GM18526 (cell line): ENCODE measurements around the gene CPHXL.

Experiments
- POLR2A ChIP-seq: IDR thresholded peaks from 3 replicates; pipeline ENCODE4 v1.6.1; 2011; ENCODE audit not compliant: insufficient read length; ENCODE audit errors: extremely low read depth

Gene CPHXL

DNA sequence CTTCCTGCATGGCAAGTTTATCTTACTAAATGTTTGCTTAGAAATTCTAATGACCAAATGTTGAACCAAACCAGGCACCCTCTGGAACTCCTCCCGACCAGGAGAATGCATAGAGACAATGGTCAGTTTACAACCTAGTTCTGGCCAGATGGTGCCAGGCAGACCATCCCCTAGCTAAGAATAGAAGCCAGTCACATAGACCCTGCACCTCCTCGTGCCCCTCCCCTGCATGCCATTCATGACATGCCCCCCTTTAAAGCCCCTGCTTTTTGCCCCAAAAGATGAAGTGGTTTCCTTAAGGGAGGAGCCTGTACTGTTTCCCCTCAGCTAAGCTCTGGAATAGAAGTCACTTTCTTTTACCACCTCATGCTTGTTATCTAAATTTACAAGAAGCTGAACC lies 6.6 kb upstream of the CPHXL start:
- no peak for TF ChIP-seq POLR2A

DNA sequence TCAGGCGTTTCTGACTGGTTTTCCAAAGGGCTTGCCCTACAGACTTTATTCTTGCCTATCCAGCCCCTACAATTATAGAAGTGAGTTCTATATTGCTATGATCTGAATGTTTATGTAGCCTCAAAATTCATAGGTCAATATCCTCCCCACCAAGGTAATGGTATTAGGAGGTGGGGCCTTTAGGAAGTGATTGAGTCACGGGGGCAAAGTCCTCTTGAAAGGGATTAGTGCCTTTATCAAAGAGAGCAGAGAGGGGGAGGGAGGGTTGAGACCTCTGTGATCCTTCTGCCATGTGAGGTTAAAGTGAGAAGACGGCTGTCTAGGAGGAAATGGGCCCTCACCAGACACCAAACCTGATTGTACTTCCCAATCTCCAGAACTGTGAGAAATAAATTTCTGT lies 931 bp upstream of the CPHXL start:
- TF ChIP-seq POLR2A: no peak

DNA sequence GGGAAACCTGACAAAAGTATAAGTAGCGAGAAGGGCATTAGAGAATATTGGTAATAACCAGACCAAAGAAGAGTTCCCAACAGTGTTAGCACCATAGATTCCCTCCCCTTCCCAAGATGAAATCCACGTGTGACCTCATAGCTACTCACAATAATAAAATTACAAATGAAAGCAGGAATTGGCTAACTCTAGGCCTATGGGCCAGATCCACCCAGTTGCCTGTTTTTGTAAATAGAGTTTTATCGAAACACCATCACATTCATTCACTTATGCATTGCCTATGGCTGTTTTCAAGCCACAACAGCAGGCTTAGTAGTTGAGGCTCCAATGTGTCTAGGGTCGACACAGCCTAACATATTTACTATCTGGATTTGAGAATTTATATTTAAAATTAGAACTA lies 7.8 kb downstream of the CPHXL start:
- TF ChIP-seq POLR2A: no peak

DNA sequence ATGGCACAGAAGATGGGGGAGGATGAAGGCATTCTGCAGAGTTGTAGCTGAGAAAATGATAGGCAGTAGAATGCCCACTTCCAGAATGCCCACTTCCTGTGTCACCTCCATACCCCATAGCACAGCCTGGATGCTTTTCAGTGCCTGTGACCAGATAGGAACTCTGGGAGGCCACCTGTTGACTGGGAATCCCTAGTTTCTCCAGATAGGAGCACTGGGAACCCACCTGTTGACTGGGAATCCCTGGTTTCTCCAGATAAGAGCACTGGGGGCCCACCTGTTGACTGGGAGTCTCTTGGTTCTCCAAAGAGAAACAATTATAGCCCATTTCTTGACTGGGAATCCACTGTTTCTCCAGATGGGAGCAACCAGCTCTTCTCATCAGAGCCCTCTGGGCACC lies 11.6 kb downstream of the CPHXL start:
- no peak for TF ChIP-seq POLR2A

DNA sequence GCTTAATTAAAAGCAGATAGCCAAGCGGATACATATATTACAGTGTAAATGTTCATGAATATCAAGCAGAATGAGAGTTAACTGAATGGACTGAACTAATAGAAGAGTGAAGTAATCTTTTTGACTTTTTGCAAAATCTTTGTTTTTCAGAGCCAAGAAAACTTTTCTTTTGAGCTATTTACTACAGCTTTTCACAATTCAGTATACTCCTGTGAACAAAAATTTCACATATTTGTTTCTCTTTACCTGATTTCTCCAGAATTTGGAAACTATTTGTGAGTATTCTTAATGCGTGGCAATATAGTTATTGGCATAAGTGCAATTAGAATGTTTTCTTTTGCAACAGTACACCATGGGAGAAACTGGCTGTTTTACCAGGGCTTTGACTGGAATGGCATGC lies 15.9 kb downstream of the CPHXL start:
- TF ChIP-seq POLR2A: no peak

DNA sequence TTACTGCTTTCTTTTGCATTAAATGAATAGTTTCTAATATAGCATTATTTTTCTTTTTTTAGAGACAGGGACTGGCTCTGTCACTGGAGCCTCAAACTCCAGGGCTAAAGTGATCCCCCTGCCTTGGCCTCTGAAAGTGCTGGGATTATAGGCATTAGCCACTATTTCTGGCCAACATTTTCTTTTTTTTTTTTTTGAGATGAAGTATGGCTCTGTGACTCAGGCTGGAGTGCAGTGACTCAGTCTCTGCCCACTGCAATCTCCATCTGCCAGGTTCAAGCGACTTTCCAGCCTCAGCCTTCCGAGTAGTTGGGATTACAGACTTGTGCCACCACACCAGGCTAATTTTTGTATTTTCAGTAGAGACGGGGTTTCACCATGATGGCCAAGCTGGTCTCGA lies 23.0 kb downstream of the CPHXL start:
- TF ChIP-seq POLR2A: no peak

DNA sequence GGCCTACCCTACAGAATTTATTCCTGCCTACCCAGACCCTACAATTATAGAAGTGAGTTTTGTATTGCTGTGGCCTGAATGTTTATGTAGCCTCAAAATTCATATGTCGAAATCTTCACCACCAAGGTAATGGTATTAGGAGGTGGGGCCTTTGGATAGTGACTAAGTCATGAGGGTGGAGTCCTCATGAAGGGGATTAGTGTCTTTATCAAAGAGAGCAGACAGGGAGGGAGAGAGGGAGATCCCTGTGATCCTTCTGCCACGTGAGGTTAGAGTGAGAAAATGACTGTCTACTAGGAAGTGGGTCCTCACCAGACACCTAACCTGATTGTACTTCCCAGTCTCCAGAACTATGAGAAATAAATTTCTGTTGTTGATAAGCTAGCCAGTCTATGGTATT lies 24.0 kb downstream of the CPHXL start:
- no peak for TF ChIP-seq POLR2A

DNA sequence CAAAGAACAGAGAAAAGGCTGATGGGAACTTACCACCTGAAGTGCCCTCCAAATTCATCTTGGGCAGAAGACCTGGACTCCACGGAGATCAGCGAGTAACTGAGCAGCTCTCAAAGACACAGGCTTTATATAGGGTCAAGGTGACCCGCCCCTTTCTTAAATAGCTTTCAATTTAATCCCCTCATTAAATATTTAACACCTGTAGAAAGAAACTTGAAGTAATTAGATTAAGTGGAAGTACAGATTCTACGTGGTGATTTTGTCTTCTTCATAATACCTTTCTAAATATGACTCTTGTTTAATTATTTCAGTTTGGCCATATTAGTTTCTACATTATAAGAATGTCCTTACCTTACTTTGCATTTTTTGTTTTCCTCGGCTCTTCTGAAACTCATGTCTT lies 24.9 kb downstream of the CPHXL start, which contains the start of gene DUXB:
DUXB (minus strand) TSS at position 101 of the 400 bp plus-strand sequence; CDS start at position 58, 43 bp downstream.
- no peak for TF ChIP-seq POLR2A

DNA sequence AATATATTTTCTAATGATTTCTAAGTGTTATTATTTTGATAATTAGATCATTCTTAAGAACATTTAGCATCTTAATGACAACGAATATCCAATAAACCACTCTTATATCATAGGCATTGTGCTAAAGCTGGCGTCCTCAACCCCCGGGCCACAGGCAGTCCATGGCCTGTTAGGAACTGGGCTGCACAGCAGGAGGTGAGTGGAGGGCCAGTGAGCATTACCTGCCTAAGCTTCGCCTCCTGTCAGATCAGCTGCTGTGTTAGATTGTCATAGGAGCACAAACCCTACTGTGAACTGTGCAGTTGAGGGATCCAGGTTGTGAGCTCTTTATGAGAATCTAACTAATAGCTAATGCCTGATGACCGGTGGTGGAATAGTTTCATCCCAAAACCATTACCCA lies 28.7 kb downstream of the CPHXL start:
- no peak for TF ChIP-seq POLR2A

DNA sequence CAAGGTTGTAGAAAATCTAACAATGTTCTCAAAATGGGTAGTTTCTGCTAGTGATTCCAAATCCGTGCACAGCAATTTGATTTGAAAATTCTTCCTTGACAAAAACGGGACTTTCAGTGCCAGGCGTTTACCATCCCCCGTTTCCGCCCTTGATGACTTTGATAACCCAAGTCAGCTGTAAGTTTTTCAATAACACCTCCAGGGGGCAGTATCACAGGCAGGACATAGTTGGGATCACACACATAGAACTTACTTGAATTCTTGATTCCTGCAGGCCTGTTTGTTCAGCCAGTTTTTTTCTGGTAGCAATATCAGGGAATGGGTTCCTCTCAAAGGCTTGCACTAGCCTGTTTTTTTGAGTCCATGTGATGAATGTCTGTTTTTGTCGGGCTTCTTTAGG lies 30.6 kb downstream of the CPHXL start:
- no peak for TF ChIP-seq POLR2A

DNA sequence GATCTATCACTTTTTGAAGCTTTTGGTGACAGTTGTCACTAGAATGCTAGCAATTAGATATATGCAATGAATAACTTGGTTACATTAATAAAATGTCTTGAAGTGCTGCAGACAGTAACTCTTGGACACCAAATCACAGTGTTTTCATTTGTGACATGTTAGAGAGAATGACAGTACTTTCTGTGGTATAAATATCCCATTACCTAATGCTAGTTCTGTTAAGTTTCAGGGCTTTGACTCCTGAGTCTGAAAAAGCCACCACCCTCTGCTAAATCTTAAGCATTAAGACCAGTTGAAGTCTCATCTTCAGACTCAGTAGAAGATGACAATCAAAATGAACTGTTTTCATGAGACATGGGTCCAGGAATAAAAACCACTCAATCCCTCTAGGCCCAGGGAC lies 38.9 kb downstream of the CPHXL start:
- TF ChIP-seq POLR2A: no peak

DNA sequence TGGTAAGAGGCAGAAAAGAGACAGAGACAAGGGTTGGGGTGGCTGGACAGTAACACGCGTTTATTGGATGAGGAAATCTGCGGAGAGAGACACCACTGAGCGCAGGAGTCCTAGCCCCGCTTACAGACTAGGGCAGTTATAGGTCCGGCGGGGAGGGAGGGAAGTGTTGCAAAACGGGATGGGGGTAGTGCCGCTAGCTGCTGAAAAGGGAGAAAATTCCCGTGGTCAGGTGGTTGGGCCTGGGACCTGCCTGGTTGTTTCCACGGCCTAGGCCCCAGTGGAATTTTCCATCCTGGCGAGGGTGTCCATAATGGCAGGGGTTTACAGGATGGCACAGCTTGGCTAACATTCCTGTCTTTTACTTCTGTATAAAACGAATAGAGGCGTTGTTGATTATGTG lies 44.0 kb downstream of the CPHXL start:
- TF ChIP-seq POLR2A: no peak

DNA sequence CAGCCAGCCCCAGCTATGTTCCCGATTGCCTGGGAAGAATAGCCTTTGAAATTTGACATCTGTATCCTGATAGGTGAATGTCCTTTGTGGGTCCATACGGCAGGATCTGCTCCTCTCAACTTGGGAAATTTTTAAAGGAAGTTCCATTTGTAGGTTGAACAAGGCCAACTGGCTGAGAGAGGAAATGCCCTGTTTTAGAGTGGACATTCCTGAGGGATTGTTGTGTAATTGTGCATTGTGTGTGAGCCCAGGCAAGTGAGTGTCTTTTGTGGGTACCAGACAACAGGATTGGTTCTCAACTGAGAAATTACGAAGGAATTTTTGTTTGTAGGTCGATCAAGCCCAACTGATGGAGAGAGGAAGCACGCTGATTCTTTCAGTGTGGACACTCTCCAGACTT lies 46.9 kb downstream of the CPHXL start:
- no peak for TF ChIP-seq POLR2A

DNA sequence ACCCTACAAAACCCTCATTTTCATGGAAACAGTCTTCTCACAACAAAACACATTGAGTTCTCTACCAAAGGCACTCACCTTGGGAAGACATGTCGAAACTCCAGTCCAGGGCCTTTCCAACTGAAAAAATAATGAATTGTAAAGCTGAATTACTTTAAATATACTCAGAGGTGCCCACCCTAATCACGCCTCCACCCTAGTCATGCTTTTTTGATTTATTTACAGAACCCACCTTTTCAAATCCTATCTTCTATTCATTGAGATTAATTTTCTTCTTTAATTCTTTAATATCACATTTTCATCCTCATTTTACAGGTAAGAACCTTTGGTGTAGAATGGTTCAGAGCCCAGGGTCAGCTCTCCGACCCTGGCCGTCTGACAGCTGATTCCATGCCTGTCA lies 49.4 kb downstream of the CPHXL start, which contains the start of gene CPHXL2:
CPHXL2 (minus strand) TSS at position 101 of the 400 bp plus-strand sequence; CDS start at position 91, 10 bp downstream.
- no peak for TF ChIP-seq POLR2A

DNA sequence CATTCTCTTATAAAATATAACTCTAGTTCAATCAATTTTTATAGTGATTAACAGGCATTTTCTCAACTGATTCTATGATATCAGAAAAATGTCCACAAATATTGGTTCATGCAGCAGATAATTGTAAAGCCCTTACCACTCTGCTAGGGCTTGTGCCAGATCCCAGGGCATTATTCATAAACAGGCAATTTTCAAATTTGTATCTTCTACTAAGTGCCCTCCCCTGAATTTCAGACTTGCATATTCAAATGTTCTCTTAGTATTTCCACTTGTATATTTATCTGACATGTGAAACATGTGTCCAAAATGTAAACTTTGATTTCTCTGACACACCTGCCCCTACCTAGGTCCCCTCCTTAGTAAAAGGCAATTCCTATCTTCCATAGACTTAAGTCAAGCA lies 58.8 kb downstream of the CPHXL start:
- no peak for TF ChIP-seq POLR2A
